Adipose tissue (tissue), 3 donors: Measurements from ENCODE around the gene ZNF230. TPM values are rescaled to one million over a fixed set of nuclear protein-coding genes. Genes with fewer than 3 reads are reported as not detected.

ENCODE experiments used
- H3K27ac ChIP-seq: one replicate; pipeline ENCODE4 v1.5.1; 2013; ENCODE audit warnings: low read depth, low read length
- WGBS, 3 donors: extraction: QIAGEN DNeasy Blood & Tissue Kit; methylation state at CpG; one replicate each; pipeline ENCODE4 v1.1.7; 2013; 5-methylcytosine and 5-hydroxymethylcytosine counted together
- polyA plus RNA-seq, 3 donors: library from polyadenylated mRNA; stranded (reverse); fragments of 200-250 nt; gene quantifications; one replicate each; pipeline ENCODE4 v1.2.3, GENCODE V29; 2013
- donor health status: healthy with polysubstance abuse.
- donor health status: Bipolar disorder and iron deficiency.
- donor health status: healthy.

ZNF230 gene
- polyA plus RNA-seq: 1 to 10 TPM in 2 of 3 donors, under 1 TPM in 1; 0.91 to 2.4 (median 1.1) TPM

GRCh38 chr19:44002566-44003460 is at the start of gene ZNF230:
ZNF230 (plus strand) TSS chr19:44002957; CDS start chr19:44007079, 4,122 bp downstream.
- WGBS, 3 donors: 0% methylated on average over 48 of the region's 48 CpGs

DNA sequence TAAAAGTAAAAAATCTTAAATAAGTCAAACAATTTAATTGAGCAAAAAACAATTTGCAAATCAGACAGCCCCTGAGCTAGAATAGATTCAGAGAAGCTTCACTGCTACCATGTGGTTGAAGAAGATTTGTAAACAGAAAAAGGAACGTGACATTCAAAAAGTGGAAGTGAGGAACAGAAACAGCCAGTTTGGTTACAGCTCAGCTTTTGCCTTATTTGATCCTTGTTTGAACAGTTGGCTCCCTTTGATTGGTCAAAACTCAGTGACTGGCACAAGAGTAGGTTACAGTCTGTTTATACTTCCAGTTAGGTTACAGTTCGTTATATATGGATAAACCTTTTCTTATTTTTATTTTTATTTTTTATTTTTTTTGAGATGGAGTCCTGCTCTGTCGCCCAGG is 45.9 kb upstream of the ZNF230 start:
- no peak overlapping the region for H3K27ac ChIP-seq
- 85 to 92% (median 86%) methylated on average over 3 of the region's 3 CpGs for WGBS, 3 donors

More at GRCh38 chr19:44002566-44003460, at the start of gene ZNF230:
- no peak within 1 kb of the TSS for H3K27ac ChIP-seq

GRCh38 chr19:43957891-43958290 is 44.9 kb upstream of the ZNF230 start:
- WGBS, 3 donors: 90 to 97% (median 96%) methylated on average over 3 of the region's 3 CpGs
- no peak overlapping the region for H3K27ac ChIP-seq

DNA sequence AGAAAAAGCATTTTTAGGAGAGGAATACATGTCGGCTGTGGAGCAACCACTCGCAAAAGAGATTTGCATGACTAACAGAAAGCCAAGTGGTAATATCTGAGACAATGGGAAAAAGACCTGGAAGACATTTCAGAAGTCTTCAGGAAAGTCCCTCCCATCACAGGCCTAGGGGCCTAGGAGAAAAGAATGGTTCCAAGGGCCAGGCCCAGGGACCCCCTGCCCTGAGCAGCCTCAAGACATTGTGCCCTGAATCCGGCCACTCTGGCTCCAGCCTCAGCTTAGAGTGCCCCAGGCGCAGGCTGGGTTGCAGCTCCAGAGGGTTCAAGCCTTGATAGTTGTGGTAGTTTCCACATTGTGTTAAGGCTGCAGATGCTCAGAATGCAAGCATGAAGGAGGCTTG is 42.3 kb upstream of the ZNF230 start:
- no peak overlapping the region for H3K27ac ChIP-seq
- WGBS, 3 donors: 71 to 73% (median 72%) methylated on average over 4 of the region's 4 CpGs

DNA sequence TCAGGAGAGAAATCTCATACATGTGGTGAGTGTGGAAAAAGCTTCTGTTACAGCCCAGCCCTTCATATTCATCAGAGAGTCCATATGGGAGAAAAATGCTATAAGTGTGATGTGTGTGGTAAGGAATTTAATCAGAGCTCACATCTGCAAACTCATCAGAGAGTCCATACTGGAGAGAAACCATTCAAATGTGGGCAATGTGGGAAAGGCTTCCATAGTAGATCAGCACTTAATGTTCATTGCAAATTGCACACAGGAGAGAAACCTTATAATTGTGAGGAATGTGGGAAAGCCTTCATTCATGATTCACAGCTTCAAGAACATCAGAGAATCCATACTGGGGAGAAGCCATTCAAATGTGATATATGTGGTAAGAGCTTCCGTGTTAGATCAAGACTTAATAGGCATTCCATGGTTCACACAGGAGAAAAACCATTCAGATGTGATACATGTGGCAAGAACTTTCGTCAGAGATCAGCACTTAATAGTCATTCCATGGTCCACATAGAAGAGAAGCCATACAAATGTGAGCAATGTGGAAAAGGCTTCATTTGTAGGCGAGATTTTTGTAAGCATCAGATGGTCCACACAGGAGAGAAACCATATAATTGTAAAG is 36.6 kb upstream of the ZNF230 start:
- H3K27ac ChIP-seq: no peak overlapping the region
- 95 to 97% (median 96%) methylated on average over 3 of the region's 3 CpGs for WGBS, 3 donors

DNA sequence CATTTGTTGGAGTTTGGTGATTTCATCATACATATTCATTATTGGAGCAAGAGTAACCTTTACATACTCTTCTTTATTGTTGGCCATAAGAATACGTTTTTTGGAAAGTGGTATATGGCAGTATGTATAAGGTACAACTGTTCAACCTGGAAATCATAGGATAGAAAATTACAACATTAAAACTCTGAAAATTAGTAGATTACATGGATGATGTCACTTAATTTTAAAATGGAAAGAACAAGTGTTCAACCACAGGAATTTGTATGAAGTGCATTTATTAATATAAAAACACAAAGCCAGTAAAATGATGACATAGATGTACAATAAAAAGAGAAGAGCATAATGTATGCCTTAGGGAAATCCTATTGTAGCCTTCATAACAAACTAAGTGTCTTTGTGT is 26.0 kb upstream of the ZNF230 start:
- no peak overlapping the region for H3K27ac ChIP-seq
- 87 to 92% (median 90%) methylated on average over 1 of the region's 1 CpG for WGBS, 3 donors

DNA sequence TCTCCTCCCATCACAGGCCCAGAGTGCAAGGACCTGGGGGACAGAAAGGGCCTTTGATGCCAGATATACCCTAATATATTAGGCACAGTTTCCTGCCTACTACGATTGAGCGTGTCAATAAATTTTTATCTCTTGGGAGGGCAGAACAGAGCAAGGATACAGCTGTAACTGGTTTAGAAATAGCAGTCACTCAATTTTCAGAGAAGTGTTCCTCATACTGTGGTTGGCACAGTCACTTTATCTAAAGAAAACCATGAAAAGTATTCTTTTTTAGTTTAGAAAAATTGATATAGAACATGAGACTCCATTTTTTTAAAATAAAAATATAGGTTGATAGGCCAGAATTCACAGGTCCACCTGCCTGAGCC is 19.2 kb upstream of the ZNF230 start:
- WGBS, 3 donors: 54 to 62% (median 57%) methylated on average over 2 of the region's 2 CpGs

GRCh38 chr19:43983912-43984686 is 18.7 kb upstream of the ZNF230 start, which contains the start of gene ZNF155:
ZNF155 (plus strand) TSS chr19:43984188; CDS start chr19:43988544, 4,356 bp downstream.
- 0 to 1% (median 1%) methylated on average over 40 of the region's 40 CpGs for WGBS, 3 donors
- H3K27ac ChIP-seq: no peak within 1 kb of the TSS

More for the DNA sequence above, 19.2 kb upstream of the ZNF230 start:
- H3K27ac ChIP-seq: no peak overlapping the region

DNA sequence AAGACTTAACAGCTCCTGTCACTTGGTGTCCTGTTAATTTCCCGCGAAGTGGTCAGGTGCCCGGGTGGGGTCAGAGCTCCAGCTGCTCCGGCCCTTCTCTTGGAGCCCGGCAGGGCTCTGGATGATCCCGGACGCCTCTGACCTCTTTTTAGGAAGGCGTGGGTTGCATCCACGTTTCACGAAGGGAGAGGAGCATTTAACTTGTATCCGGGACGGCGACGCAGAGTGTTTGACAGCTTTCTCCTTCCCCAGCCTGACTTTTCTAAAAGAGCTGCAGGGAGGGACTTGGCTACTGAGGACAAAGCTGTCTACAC is 18.1 kb upstream of the ZNF230 start:
- no peak overlapping the region for H3K27ac ChIP-seq
- WGBS, 3 donors: 1 to 6% (median 3%) methylated on average over 14 of the region's 14 CpGs

GRCh38 chr19:43997631-43998290 is 5.0 kb upstream of the ZNF230 start:
- WGBS, 3 donors: 89 to 93% (median 90%) methylated on average over 10 of the region's 10 CpGs
- H3K27ac ChIP-seq: no peak overlapping the region

DNA sequence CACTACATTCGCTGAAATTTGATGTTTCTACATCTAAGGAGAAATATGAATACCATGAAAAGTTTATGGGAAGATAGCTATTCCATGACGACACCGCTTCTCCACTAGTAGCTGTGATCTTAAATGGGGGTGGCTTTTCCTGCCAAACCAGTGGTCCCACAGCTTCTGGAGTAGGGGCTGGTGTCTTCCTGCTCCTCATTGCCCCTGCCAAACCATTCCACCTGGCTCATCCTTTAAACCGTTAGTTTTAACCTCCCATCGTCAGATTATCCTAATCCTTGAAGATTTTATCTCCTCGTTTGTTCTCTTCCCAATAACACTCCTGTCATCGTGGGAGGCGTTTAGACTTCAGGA is 568 bp upstream of the ZNF230 start:
- WGBS, 3 donors: 6 to 13% (median 10%) methylated on average over 8 of the region's 8 CpGs
- no peak overlapping the region for H3K27ac ChIP-seq

- 1 to 5% (median 4%) methylated on average over 15 of the region's 15 CpGs for WGBS, 3 donors
- no peak overlapping the region for H3K27ac ChIP-seq
These were observed 778 bp downstream of the ZNF230 start for GRCh38 chr19:44003461-44004009.

- WGBS, 3 donors: 63 to 97% (median 78%) methylated on average over 1 of the region's 1 CpG
- H3K27ac ChIP-seq: no peak overlapping the region
These were observed 3.2 kb downstream of the ZNF230 start for GRCh38 chr19:44005973-44006372.

GRCh38 chr19:44007473-44007872 is 4.7 kb downstream of the ZNF230 start:
- 96 to 99% (median 98%) methylated on average over 6 of the region's 6 CpGs for WGBS, 3 donors
- no peak overlapping the region for H3K27ac ChIP-seq

DNA sequence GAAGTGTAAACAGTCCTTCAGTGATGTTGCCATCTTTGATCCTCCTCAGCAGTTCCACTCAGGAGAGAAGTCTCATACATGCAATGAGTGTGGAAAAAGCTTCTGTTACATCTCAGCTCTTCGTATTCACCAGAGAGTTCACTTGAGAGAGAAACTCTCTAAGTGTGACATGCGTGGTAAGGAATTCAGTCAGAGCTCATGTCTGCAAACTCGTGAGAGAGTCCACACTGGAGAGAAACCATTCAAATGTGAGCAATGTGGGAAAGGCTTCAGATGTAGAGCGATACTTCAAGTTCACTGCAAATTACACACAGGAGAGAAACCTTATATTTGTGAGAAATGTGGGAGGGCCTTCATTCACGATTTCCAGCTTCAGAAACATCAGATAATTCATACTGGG is 7.7 kb downstream of the ZNF230 start:
- 94 to 97% (median 96%) methylated on average over 5 of the region's 5 CpGs for WGBS, 3 donors
- no peak overlapping the region for H3K27ac ChIP-seq

- WGBS, 3 donors: 35 to 59% (median 46%) methylated on average over 2 of the region's 2 CpGs
- H3K27ac ChIP-seq: no peak overlapping the region
These were observed 16.7 kb downstream of the ZNF230 start for GRCh38 chr19:44019498-44019897.

DNA sequence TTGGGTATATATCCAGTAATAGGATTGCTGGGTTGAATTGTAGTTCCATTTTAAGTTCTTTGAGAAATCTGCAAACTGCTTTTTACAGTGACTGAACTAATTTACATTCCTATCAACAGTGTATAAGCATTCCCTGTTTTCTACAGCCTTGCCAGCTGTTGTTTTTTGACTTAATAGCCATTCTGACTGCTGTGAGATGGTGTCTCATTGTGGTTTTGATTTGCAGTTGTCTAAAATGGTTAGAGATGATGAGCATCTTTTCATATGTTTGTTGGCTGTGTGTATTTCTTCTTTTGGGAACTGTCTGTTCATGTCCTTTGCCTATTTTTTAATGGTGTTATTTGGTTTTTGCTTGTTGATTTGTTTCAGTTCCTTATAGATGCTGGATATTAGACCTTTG is 18.5 kb downstream of the ZNF230 start:
- no peak overlapping the region for H3K27ac ChIP-seq

GRCh38 chr19:44024900-44025216 is 22.1 kb downstream of the ZNF230 start:
- 30 to 43% (median 40%) methylated on average over 4 of the region's 4 CpGs for WGBS, 3 donors
- no peak overlapping the region for H3K27ac ChIP-seq
